HG03558 (cell line): ENCODE results near the gene AGBL4.

Experiments used
- ATAC-seq: cut with Tn5 transposase; IDR thresholded peaks from one replicate; pipeline ENCODE4 v1.9.1; 2021; ENCODE audit warnings: moderate number of reproducible peaks; ENCODE audit not compliant: unreplicated experiment; ENCODE audit errors: extremely low read depth

Gene AGBL4

DNA sequence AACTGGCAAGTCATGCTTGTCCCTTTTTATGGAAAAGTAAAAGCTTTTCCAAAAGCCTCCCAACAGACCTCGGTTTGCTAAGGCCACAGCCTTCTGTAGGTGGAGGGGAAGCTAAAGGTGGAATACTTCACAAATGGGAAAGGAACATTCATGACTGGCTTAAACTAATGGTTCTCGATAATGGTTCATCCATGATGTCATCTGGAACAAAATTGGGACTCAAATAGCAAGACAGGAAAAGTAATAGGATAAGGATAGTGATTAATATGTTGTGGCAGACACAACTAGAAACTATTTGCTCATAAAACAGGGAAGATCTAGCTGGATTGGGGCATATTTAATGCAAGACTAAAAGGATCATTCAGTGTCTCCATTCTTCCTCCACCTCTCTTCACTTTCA lies 1535.0 kb downstream of the AGBL4 start:
- no peak for ATAC-seq
